Activated T-cell treated with anti-CD3 and anti-CD28 coated beads for 24 hours (primary cell): ENCODE results near the gene TTC22.
A peak's percentile ranks its signal among the peaks of the same experiment; 100 is the strongest.

ENCODE experiments used
- DNase-seq: peaks from one replicate; pipeline ENCODE4 v3.0.0-alpha.2; 2020; ENCODE audit warnings: low read depth

TTC22 gene

DNA sequence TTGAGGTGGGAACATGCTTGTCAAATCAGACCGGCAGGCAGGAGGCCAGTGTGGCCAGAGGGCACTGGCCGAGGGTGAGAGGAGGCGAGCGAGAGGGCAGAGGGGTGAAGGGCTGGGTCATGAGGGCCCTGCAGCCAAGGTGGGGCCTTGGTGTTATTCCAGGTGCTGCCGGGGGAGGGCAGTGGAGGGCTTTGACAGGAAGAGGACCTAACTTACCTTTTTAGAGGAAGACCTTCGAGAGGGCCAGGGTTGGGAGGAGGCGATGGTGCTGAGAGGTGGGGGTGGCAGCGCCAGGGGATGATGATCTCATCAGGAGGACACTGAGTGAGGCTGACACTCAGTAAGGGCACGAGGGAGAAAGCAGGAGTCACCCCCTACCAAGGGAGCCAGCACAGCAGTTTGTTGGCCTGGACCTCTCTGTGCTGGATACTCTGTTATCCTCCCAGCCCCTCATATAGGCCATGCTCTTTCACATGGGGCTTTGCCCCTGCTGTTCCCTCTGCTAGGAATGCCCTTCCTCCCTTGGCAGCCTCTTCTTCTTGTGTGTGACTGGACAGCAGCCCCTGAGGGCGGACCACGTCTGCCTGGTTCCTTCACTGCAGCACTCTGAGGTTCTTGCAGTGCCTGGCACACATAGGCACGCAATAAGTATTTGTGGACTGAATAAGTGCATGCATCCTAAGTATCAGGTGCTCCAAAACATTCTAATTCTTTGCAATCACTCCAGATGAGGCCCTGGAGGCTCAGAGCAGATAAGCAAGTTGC, 7.5 kb upstream of the TTC22 start:
- DNase-seq, result no peak

DNA sequence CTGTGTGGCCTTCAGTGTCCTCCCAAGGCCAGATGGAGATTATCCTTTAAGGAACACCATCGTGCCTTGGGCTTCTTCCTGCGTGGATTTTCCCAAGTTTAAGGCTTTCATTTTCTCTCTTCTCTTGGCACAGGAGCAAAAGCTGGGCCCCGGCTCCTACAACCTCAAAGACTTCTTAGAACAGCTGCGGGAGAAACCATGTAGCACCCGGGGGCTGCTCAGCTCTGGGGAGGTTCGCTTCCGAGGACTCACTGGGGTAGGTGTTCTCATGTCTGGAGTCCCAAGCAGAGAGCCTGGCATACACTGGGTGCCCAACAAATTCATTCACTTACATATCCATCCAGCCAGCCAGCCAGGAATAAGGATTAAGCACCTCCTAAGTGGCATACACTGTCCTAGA, 6.6 kb upstream of the TTC22 start:
- DNase-seq, result no peak

DNA sequence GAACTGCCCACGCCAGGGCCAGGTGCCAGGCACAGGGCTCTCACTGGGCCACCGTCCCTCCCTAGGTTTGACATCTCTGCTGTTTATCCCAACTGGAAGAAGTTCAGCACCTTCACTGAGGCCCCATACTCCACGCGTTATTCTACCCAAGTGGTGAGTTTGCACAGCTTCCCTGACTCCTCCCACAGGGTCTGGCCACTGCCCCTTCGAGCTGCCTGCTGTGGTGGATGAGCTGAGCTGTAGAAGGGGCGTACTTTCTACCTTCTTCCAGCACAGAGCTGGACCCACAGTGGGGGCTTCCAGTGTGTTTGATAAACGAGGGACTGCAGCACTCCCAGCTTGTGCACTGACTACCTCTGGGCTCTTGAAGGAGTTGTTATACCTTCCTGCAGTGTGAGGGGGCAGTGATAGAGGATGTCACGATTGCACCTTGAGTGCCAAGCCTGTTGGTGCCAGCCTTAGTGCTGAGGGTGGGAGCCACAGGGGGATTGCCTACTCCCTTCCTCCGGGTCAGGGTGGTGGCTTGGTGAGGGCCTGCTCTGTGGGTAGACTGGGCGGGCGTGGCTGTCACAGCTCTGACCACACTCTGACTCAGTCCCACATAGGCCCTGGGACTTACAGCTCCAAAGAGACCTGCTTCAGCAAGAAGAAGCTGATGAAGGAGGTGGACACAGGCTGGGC, 5.9 kb upstream of the TTC22 start:
- no peak for DNase-seq

DNA sequence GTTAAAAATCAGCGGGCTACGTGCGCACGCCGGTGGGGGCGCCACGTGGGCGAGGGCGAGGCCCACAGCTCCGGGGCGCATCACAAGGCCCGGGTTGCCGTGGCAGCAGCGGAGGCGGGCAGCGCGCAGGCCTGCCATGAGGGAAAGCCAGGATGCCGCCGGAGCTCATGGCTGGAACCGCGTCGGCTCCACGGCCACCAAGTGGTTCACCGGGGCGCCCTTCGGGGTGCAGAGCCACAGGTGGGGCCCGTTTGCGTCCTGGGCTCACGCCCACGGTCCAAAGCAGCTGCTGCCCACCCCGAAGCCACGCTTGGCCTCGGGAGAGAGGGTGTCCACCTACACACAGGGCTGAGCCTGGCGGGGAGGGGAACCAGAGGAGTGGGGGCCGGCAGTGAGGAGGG, 4.9 kb upstream of the TTC22 start:
- DNase-seq, result no peak

DNA sequence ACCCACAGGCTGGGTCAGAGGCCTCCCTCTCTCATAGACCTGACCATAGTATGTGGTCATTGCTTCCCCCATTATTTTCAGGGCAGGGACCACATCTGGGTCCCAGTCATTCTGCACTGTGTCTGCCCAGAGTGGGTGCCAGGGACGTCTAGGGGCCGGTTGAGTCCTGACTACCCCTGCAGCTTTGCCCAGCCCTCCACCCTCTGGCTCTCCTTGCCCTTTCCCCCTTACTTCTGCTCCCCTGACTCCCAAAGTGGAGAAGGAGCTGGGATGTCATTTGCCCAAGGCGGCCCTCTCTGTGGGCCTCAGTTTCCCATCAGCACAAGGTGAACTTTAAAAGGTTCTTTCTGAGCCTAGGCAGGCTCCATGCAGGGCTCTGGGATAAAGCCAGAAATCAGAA, 4.3 kb upstream of the TTC22 start:
- no peak for DNase-seq

DNA sequence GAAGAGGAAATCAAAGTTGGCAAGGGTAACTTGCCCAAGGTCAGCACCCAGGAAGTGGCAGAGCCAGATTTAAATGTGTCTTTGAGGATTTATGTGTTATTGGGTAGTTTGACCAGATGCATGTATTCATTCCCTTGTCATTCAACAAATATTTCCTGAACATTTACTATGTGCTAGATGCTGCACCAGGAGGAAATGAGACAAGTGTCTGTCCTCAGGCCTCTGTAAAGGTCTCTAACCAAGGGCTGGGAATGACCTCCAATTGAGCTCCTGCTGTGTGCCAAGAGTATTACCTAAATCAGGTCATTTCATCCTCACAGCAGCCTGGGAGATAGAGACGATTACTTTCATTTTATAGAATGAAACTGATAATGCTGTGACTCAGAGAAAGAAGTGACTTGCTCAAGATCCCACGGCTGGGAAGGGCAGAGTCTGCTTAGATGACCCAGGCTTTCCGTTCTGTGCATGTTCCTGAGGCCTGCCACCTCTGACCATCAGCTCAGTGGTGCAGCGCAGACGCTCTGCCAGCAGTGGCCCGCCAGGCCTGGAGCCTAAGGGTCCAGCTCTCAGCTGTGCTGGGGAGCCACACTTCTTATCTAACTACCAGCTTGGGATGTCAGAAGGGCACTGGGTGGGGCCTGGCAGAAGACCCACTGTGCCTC, 3.5 kb upstream of the TTC22 start:
- no peak for DNase-seq

DNA sequence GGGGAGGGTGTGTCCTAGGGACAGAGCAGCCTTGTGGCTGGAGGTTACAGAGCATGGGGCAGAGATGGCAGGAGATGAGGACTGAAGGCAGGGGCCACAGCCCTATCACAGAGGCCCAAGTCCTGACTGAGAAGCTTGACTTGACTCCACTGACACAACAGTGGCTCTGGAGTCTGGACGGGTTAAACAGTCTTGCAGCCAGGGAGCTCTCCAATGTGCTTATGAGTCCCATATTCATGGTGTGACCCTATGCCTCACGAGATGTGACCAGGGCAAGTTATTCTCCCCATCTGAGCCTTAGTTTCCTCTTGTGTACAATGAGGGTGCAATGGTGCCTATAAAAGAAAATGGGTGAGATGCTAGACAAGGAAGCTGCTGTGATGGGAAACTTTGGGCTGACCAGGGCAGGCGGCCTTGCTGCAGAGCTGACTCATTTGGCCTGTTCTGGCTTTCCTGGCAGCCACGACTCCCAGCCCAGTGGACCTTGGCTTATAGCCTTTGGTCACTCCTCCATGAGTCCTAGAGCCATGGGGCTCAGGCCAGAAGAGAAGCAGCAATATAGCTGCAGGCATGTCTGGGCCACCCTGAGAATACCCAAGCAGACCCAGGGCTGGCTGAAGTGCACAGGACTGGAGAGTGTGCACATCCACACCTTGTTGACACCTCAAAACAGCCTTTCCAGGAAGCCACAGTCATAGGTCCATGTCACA, 2.8 kb upstream of the TTC22 start:
- no peak for DNase-seq

DNA sequence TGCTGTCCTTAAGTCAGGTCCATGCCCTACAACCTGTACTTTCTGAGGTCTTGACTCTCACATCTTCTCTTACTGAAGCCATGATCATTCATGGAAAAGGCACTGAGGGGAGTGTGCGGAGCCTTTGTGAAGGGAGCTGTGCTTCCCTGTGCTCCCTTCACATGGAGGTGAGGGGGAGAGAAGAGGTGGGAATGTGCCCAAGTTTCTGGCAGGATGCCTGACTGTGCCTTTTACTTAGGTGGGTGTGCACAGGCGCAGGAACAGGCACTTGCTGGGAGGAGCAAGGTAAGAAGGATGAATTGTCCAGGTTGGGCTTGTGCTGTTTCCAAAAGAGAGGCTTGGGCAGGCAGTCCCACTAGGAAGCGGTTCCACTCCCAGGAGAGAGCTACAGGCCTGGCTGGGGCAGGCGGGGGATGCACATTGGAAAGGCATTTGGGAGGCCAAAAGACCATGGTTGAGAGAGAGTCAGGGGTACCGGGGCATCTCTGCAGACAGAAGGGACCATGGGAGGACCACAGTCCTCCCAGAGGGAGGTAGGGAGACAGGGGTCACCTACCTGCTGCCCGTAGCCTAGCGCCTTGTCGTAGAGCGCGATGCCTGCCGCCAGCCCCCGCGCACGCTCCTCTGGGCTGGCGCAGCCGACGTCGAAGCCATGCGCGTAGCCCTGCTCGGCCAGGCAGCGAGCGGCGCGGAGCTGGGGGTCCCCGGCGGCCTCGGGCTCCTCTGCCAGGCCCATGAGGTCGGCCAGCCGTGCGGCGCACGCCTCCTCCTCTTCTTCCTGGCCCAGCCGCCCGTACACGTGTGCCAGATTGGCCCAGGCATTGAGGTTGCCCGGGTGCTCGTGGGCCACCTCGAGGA, 853 bp downstream of the TTC22 start:
- no peak for DNase-seq

DNA sequence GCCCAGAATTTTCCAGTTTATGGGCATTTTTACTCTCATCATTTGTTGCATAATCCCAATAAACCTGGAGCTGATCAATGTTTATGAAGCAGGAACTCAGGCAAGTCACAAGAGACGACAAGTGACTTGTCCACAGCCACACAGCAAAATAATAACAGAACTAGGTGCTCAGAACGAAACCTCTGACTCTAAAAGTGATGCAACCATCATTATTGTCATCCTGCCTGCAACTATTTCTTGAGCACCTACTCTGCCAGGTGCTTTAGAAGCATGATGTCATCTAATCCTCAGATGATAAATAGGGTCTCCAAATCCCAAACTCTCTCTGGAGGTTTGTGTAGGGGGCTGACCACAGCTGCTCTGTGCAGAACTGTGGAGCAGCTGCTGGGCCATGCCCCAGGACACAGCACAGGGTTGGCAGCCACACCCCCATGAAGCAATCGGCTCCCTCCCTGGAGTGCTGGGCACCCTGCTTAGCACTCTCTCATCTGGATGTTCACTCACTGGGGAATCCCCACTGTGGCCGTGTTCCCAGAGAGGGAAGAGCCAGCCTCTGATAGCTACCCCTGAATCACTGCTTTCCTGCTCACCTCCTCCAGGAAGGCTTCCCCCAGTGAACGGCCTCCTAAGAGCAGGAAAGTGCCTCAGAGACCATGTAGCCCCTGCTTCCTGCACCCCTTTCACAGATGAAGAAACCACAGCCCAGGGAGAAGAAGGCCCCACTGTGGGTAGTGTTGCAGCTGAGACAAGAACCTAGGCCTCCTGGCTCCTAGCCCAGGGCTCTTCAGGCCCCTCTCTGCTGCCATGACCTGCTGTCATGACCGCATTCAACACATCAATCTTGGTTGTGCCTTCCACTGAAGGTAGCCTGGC, 2.1 kb downstream of the TTC22 start:
- no peak for DNase-seq

DNA sequence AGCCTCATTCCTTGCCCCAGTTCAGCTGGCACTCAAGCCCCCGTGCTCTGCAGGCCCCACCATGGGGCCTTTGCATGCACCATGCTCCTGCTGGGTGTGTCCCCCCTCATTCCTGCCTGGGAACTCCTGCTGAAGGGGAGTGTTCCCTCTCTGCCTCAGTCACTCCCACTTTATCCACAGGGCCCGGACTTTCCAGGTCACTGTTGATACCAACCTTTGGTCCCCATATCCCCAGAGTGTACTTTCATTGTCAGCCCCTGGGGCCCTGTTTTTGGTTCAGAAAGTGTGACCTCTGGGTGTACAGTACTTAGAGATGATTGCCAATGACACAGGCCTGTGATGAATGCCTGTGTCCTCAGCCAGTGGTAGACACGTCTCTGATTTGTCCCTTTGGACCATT, 2.9 kb downstream of the TTC22 start:
- DNase-seq, result no peak

DNA sequence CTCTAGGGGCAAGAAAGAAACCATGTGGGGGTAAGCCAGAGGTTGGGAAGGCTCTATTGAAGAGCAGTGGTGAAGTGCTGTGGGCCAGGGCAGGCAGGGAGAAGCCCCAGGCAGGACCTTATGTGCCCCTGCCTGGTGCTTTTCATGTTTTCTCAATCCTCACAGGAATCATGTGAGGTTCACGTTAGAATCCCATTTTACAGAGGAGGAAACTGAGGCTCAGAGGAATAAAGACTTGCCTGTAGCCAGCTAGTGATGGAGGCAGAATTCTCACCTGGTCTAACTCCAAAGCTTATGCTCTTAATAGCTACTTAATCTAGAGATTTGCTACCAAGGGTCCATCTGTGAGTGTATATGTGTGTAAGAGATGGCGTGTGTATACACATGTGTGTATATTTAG, 4.2 kb downstream of the TTC22 start:
- no peak for DNase-seq

DNA sequence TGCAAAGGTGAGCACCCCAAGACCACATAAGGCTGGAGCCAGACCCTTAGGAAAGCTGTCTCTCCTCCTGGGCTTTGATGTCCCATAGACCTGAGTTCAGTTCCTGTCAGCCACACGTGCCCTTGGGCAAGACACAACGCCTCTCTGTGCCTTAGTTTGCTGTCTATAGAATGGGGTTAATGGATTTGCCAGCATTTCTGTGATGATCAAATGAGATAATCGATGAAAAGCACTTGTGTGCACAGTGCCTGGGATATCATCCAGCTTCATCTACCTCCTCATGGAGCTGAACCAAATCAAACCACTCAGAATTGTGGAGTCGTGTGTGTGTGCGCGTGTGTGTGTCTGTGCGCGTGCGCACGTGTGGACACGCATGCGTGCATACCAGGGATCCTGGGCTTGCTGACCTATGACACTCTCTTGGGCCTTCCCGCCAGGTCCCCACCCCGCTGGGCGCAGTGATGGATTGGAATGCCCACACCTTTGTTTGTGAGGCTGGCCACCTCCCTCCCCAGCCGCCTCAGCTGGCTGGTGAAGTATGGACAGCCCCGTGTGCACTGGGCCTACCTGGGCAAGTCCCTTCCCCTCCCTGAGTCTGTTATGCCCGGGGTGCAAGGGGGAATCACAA, 5.2 kb downstream of the TTC22 start:
- no peak for DNase-seq

DNA sequence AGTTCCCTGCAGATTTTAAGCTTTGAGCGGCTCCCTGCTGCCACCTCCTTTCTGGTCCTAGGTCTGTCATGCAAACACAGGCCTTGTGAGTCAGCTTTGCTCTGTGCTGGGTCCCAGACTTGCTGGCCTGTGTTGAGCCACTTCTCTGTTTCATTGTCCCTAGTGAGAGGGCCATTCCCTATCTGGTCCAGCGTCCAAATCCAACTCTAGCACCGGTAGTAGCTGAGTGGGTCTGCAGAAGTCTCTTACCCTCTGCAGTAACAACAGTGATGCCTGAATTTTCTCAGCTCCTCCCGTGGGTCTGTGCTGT, 5.8 kb downstream of the TTC22 start:
- DNase-seq, result no peak

DNA sequence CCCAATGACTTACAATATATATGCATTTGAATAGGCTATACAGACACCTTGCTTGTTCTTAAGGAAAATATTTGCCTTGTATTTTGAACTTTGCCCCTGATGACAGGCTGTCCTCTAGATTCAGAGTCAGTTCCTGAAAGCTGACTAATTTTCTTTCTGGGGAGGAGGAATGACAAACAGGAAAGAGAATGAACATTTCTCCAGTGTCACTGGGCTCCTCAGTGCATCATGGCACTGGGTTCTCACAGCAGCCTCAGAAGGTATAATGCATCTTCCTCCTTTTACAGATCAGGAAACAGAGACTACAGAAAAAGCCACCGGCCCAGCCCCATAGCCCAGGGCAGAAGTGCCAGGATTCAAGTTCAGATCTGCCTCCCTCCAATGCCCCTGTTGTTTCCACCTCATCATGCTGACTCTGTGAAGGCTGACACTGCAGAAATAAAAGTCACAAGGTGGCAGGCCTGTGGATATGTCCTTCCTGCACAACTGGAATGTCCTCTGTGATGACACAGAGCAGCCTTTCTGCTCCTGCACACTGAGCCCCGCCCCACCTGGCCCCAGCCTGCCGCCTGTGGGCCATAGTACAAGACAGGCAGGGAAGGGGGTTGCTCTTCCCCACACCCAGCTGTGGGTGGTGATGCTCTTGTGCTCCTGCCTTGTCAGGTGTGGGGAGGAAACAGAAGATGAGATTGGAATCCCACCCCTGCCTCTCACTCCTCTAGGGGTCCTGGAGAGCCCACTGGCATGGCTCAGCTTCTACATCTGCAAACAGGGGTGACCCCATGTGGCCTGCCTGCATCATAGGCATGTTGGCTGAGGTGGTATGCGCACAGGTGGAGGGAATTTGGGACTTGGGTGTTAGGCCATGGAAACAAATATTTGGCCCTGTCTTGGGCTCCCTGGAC, 6.4 kb downstream of the TTC22 start:
- no peak for DNase-seq

DNA sequence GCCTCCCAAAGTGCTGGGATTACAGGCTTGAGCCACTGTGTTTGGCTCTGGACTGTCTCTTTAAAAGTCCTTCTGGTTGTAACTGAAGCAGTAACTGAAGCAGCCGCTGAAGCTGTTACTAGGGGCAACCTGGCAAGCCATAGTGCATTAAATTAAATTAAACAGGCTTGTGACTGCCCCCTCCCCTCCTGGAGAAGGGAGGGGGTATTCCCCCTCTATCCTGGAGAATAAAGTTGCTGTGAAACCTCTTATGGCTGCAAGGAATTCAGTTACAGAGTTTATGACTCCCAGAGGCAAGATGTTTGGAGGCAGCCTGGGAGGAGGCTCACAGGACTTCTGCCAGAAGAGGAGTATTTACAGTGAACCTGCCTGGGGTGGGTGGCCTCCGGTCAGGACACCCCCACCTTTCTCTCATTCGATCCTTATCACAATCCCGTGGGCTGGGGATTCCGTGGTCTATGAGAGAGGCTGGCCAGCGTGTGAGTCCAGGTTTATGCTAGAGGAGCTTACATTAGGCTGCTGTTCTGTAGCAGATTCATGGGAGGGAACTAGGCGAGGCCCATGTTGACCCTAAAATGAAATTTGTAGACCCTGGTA, 8.3 kb downstream of the TTC22 start:
- no peak for DNase-seq

DNA sequence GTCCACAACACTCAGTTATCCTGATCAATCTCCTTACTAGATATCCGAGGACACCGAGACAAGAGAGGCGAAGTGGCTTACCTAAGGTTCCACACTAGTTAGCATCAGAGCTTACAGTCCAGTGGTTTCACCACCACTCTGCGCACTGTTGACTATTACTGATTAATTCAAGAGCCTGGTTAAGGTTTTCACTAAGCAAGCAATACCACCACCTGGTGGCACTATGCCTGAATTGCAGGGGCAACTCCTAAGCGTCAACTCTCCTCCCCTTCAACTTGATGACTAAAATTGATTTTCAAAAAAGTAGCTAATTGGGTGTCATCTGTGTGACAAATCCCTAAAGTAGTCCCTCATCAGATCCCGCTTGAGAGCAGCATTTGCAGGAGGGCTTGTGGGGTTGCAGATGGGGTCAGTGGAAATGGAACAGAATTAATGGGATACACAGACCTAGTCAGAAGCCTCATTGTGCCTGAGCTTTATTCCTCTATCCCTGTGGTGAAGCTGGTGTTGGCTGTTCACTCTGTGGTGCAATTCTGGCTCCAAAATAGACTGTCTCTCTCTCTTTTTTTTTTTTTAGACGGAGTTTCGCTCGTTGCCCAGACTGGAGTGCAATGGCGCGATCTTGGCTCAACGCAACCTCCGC, 9.1 kb downstream of the TTC22 start:
- DNase-seq, result peak; percentile 45

DNA sequence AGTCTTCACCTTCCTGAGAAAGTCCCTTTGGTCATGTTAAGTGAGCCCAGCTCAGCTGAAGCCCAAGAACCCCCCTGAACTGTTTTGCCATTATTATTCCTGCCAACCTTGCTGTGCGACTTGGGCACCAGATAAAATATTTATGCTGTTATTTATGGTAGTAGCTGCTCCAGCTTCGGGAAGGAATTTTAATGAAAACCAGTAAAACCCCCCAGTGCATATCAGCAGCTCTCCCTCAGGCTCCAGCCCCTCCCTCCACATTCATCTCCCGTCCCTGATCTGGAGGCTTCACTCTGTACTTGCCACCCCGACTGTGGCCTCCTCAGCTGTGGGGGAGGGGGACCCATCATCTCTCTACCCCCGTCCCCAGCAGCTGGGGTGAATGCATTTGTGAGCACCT, 12.7 kb downstream of the TTC22 start:
- DNase-seq, result no peak

DNA sequence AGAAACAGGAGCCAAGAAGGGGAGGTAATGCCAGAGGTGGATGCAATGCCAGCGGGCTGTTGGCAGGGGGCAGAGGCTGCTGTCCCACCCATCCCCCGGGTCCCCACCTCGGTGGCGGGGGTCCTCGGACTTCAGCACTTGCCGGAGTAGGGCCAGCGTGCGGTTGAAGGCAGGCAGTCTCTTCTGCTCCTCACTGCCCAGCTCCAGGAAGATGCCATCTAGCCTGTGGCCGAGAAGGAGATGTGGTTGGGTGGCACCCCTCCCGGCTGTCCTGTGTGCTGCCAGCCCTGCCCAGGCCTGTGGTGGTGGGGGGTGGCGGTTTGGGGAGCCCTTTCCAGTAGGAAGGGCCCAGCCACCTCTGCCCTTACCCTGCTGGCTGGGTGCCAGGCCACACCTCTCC, 13.5 kb downstream of the TTC22 start:
- DNase-seq, result no peak

DNA sequence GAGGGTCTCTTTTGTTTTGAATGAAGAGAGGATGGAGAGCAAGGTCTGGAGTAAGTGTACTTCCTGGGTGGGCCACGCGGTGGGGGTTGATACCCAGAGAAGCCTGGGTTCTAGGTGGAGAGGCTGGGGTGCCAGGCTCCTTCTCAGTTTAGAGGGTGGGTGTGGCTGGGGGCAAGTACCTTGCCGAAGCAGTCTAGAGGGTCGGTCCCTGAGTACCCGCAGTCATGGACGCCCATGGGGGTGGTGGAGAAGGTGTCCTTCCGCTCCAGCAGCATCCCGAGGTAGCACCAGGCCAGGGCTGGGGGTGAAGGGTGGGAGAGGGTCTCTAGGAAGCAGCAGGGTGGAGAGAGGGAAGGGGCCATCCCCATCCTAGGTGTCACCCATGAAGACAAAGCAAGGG, 14.3 kb downstream of the TTC22 start:
- DNase-seq, result no peak
